ENCODE data around the gene RIC8B.

- no peak for TF ChIP-seq EP300 (IDR thresholded peaks at IDR 0.05; ENCODE audit: low read depth)
- TF ChIP-seq, protein P1, sequence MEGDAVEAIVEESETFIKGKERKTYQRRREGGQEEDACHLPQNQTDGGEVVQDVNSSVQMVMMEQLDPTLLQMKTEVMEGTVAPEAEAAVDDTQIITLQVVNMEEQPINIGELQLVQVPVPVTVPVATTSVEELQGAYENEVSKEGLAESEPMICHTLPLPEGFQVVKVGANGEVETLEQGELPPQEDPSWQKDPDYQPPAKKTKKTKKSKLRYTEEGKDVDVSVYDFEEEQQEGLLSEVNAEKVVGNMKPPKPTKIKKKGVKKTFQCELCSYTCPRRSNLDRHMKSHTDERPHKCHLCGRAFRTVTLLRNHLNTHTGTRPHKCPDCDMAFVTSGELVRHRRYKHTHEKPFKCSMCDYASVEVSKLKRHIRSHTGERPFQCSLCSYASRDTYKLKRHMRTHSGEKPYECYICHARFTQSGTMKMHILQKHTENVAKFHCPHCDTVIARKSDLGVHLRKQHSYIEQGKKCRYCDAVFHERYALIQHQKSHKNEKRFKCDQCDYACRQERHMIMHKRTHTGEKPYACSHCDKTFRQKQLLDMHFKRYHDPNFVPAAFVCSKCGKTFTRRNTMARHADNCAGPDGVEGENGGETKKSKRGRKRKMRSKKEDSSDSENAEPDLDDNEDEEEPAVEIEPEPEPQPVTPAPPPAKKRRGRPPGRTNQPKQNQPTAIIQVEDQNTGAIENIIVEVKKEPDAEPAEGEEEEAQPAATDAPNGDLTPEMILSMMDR (IDR thresholded peaks at IDR 0.05) = no peak
Measured at GRCh38 chr12:106888348-106888970, 114.0 kb downstream of the RIC8B start.

Measured in transverse colon (tissue), 3 donors.